Progenitor cell of endocrine pancreas (in vitro differentiated cells): ENCODE measurements around the gene DUOXA1. TPM values are rescaled to one million over a fixed set of nuclear protein-coding genes. Genes with fewer than 3 reads are reported as not detected.

Experiments used
- DNase-seq: peaks from one replicate; pipeline ENCODE4 v3.0.0; 2021; ENCODE audit warnings: low spot score; ENCODE audit not compliant: unreplicated experiment
- H3K27ac Mint-ChIP-seq: 2 replicates; pipeline ENCODE4 v1.8.0; 2021; ENCODE audit warnings: mild to moderate bottlenecking, moderate library complexity, mixed read lengths
- H3K27me3 Mint-ChIP-seq: 2 replicates; pipeline ENCODE4 v1.8.0; 2021; ENCODE audit warnings: mixed read lengths
- H3K36me3 Mint-ChIP-seq: 2 replicates; pipeline ENCODE4 v1.8.0; 2022; ENCODE audit warnings: mixed read lengths; ENCODE audit not compliant: insufficient read depth
- H3K4me1 Mint-ChIP-seq: 2 replicates; pipeline ENCODE4 v1.8.0; 2021; ENCODE audit warnings: low read depth, mixed read lengths
- H3K4me3 Mint-ChIP-seq: 2 replicates; pipeline ENCODE4 v1.8.0; 2021; ENCODE audit warnings: low read depth, mild to moderate bottlenecking, moderate library complexity, mixed read lengths
- H3K9me3 Mint-ChIP-seq: 2 replicates; pipeline ENCODE4 v1.8.0; 2021; ENCODE audit warnings: low read depth, mixed read lengths
- total RNA-seq: library from RNA; stranded (reverse); gene quantifications from 2 replicates; pipeline ENCODE4 v1.2.1, GENCODE V29; 2021
- TF ChIP-seq, protein P1 (sequence below): fragments of 200-600 bp; sonication (generic); IDR thresholded peaks from one replicate; pipeline ENCODE4 v1.5.0; 2021; ENCODE audit warnings: antibody characterized with exemption, mild to moderate bottlenecking; ENCODE audit not compliant: unreplicated experiment

DUOXA1 gene
- total RNA-seq, 1 donor from 2014 or later: 1.3 TPM

- no peak for DNase-seq
- Mint-ChIP-seq H3K4me1 (peaks cover 3% of the 10 kb centered on the region), H3K9me3 (peaks cover 2% of the 10 kb centered on the region), H3K27ac (no peak overlapping the region), H3K36me3 (no peaks in the 10 kb centered on the region), H3K27me3 (peaks cover 26% of the 10 kb centered on the region), H3K4me3 (no peak overlapping the region)
- TF ChIP-seq, protein P1, sequence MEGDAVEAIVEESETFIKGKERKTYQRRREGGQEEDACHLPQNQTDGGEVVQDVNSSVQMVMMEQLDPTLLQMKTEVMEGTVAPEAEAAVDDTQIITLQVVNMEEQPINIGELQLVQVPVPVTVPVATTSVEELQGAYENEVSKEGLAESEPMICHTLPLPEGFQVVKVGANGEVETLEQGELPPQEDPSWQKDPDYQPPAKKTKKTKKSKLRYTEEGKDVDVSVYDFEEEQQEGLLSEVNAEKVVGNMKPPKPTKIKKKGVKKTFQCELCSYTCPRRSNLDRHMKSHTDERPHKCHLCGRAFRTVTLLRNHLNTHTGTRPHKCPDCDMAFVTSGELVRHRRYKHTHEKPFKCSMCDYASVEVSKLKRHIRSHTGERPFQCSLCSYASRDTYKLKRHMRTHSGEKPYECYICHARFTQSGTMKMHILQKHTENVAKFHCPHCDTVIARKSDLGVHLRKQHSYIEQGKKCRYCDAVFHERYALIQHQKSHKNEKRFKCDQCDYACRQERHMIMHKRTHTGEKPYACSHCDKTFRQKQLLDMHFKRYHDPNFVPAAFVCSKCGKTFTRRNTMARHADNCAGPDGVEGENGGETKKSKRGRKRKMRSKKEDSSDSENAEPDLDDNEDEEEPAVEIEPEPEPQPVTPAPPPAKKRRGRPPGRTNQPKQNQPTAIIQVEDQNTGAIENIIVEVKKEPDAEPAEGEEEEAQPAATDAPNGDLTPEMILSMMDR: no peak
Observed at GRCh38 chr15:45091161-45091560, 38.5 kb downstream of the DUOXA1 start.

DNA sequence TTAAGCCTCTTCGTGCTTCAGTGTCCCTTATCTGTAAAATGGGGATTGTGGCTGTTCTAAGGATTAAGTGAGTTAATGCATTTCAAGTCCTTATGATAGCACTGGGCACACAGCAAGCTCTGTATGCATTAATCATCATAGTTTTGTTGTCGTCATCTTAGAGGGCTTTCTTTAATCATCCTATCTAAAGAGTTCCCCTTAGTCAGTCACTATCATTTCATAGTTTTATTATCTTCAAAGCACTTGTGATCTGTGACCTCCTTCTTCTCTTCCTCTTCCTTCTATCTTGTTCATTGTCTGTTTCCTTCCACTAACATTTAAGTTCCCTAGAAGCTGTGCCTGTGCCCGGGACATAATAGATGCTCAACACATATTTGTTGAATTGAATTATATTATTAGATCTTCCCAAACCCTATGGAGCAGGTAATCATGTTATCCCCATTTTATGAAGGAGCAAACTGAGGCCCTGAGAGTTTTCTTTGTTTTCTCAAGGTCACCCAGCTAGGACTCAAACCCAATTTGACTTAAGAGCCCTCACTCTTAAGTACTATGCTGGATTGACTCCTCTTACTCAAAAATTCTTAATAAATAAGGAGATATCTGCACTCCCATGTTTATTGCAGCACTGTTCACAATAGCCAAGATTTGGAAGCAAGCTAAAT, 39.8 kb downstream of the DUOXA1 start:
- Mint-ChIP-seq H3K4me1 (peaks cover 3% of the 10 kb centered on the region), H3K4me3 (no peak overlapping the region), H3K9me3 (peaks cover 2% of the 10 kb centered on the region), H3K27ac (no peak overlapping the region), H3K27me3 (peaks cover 24% of the 10 kb centered on the region), H3K36me3 (no peaks in the 10 kb centered on the region)
- TF ChIP-seq, protein P1: no peak
- DNase-seq: no peak

DNA sequence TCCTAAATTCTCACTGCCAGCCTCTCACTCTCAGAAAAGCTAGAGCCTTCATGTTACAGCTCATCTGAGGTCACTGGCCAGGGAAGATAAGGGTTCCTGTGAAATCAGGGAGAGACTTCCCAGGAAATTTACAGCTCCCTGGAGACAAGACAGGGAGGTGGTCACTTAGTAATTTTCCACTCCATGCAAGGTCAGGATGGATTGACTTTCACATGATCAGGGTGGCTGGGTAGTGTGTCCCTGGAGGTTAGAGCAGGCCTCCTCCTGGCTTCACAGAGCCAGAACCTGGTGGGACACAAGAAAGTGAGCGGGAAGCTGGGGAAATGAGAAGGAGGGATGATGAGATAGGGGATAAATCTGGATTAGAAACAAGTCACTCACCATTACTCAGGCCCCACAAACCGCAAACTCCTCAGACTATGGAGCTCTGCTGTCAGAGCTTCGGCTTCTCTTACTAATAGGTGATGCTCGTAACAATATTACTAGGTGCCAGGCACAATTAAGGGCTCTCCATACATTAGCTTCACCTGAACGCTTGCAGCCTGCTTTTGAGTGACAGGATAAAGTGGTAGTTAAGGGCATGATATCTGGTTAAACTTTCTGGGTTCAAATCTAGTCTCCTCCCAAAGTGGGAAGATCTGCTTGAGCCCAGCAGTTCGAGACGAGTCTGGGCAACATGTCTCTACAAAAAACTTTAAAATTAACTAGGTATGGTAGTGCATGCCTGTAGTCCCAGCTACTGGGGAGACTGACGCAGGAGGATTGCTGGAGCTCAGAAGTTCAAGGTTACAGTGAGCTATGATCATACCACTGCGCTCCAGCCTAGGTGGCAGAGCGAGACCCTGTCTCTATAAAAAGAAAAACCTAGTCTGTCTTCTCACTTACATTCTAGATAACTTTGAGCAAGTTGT, 40.6 kb downstream of the DUOXA1 start:
- H3K4me1 Mint-ChIP-seq: peaks cover 3% of the 10 kb centered on the region
- DNase-seq: no peak
- H3K36me3 Mint-ChIP-seq: no peaks in the 10 kb centered on the region
- TF ChIP-seq, protein P1: no peak
- H3K4me3 Mint-ChIP-seq: no peak overlapping the region
- H3K9me3 Mint-ChIP-seq: peaks cover 2% of the 10 kb centered on the region
- peaks cover 24% of the 10 kb centered on the region for H3K27me3 Mint-ChIP-seq
- H3K27ac Mint-ChIP-seq: no peak overlapping the region

- no peak overlapping the region for H3K27ac Mint-ChIP-seq
- no peak overlapping the region for H3K4me3 Mint-ChIP-seq
- peaks cover 17% of the 10 kb centered on the region for H3K27me3 Mint-ChIP-seq
- no peak for DNase-seq
- peaks cover 12% of the 10 kb centered on the region for H3K4me1 Mint-ChIP-seq
- no peaks in the 10 kb centered on the region for H3K36me3 Mint-ChIP-seq
- TF ChIP-seq, protein P1: no peak
- H3K9me3 Mint-ChIP-seq: peaks cover under 1% of the 10 kb centered on the region
Observed at GRCh38 chr15:45087513-45087912, 42.2 kb downstream of the DUOXA1 start.

- H3K4me3 Mint-ChIP-seq: no peak overlapping the region
- H3K36me3 Mint-ChIP-seq: no peaks in the 10 kb centered on the region
- TF ChIP-seq, protein P1: no peak
- no peak overlapping the region for H3K27ac Mint-ChIP-seq
- no peak for DNase-seq
- no peaks in the 10 kb centered on the region for H3K9me3 Mint-ChIP-seq
- H3K27me3 Mint-ChIP-seq: no peaks in the 10 kb centered on the region
- peaks cover 12% of the 10 kb centered on the region for H3K4me1 Mint-ChIP-seq
Observed at GRCh38 chr15:45084163-45084562, 45.5 kb downstream of the DUOXA1 start.
